Small intestine (tissue), 7 donors: Measurements from ENCODE around the gene AGO3. TPM values are rescaled to one million over a fixed set of nuclear protein-coding genes. Genes with fewer than 3 reads are reported as not detected.
"Not testable (repeated sequence)": the region's sequence is repeated elsewhere in the genome, so short reads cannot be mapped to it uniquely, and the experiment has no call there.

Experiments used
- DNase-seq, 2 donors: peaks; one replicate each; pipeline versions ENCODE4 v3.0.0 to v3.0.0-alpha.2; 2013
- FAIRE-seq: peaks from 2 replicates; lab custom pipeline; 2012; peaks lifted over from hg19 to GRCh38; lab: Jason Lieb, UNC
- H3K27ac ChIP-seq, 3 donors: one replicate each; pipeline ENCODE4 v1.5.1; 2013; ENCODE audit warnings: low read length in 2 of 3, mild to moderate bottlenecking in 2 of 3, control low read depth in 1 of 3, inconsistent platforms in 1 of 3, low read depth in 1 of 3, moderate library complexity in 1 of 3
- H3K27me3 ChIP-seq, 3 donors: one replicate each; pipeline ENCODE4 v1.6.1; 2013; ENCODE audit warnings: low read length in 3 of 3, inconsistent platforms in 1 of 3; ENCODE audit not compliant: control insufficient read depth in 3 of 3, insufficient read depth in 3 of 3
- H3K36me3 ChIP-seq, 3 donors: one replicate each; pipeline ENCODE4 v1.6.1; 2013; ENCODE audit warnings: low read length in 3 of 3, inconsistent platforms in 1 of 3, low read depth in 1 of 3, mild to moderate bottlenecking in 1 of 3, moderate library complexity in 1 of 3; ENCODE audit not compliant: control insufficient read depth in 3 of 3, insufficient read depth in 2 of 3
- H3K4me1 ChIP-seq, 3 donors: one replicate each; pipeline ENCODE4 v1.6.1; 2013; ENCODE audit warnings: low read length in 2 of 3, inconsistent platforms in 1 of 3, low read depth in 1 of 3, mild to moderate bottlenecking in 1 of 3, moderate library complexity in 1 of 3; ENCODE audit not compliant: control insufficient read depth in 3 of 3, insufficient read depth in 2 of 3
- H3K4me3 ChIP-seq, 3 donors: one replicate each; pipeline ENCODE4 v1.5.1; 2013; ENCODE audit warnings: low read length in 3 of 3, control low read depth in 1 of 3, inconsistent platforms in 1 of 3, low read depth in 1 of 3, mild to moderate bottlenecking in 1 of 3, moderate library complexity in 1 of 3
- H3K9me3 ChIP-seq, 2 donors: one replicate each; pipeline ENCODE4 v1.6.1; 2013; ENCODE audit warnings: low read depth in 1 of 2, low read length in 1 of 2; ENCODE audit not compliant: control insufficient read depth in 2 of 2, insufficient read depth in 1 of 2
- WGBS, 3 donors: extraction: QIAGEN DNeasy Blood & Tissue Kit; methylation state at CpG; one replicate each; pipeline ENCODE4 v1.1.7; 2013; 5-methylcytosine and 5-hydroxymethylcytosine counted together
- polyA plus RNA-seq, 4 donors: library from polyadenylated mRNA; stranded (reverse) in 3 of 4; unstranded in 1 of 4; fragments of 200-250 nt in 3 of 4; fragments of 120-200 nt in 1 of 4; gene quantifications; one replicate each; pipeline versions ENCODE4 v1.2.1 to v1.2.3, GENCODE V29; 2013
- donor health status: healthy with polysubstance abuse.
- donor health status: control.
- donor health status: control.
- donor health status: Bipolar disorder and iron deficiency.
- donor health status: healthy.

The AGO3 gene
- polyA plus RNA-seq, 4 donors, result 0.89 to 10.0 (median 2.4) TPM

DNA sequence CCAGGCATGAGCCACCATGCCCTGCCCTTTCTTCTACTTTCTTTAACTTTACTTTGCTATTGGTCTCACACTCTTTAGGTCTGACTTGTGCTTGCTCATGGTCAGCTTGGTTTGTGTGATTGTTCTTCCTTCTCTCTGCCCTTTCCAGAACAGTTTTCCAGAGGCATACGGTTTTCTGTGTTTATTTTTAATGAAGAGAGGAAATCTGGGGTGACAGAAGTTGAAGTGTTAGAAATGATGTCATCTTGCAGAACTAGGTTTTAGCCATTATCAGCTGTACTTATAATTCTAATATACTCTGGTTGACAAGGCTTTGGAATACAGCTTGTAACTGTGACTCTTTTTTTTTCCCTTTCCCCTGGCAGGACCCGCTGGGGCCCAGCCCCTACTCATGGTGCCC is 14.4 kb downstream of the AGO3 start:
- FAIRE-seq (no peak), DNase-seq (no peak)

GRCh38 chr1:35947547-35947946 is 16.6 kb downstream of the AGO3 start:
- Histone ChIP-seq H3K9me3 (no peaks in the 10 kb centered on the region), H3K4me1 (peaks cover 0 to 6% (median 0%) of the 10 kb centered on the region in 3 donors), H3K36me3 (peaks cover 2 to 15% (median 4%) of the 10 kb centered on the region in 3 donors), H3K27ac (no peak overlapping the region), H3K4me3 (no peak overlapping the region), H3K27me3 (no peaks in the 10 kb centered on the region)
- WGBS, 3 donors, result 83 to 93% (median 88%) methylated on average over 2 of the region's 2 CpGs
- DNase-seq, result no peak
- FAIRE-seq, result no peak

More for the DNA sequence above, 14.4 kb downstream of the AGO3 start:
- Histone ChIP-seq H3K27me3 (no peaks in the 10 kb centered on the region), H3K4me3 (no peak overlapping the region), H3K27ac (no peak overlapping the region), H3K36me3 (peaks cover 0 to 5% (median 4%) of the 10 kb centered on the region in 3 donors), H3K4me1 (peaks cover 0 to 6% (median 0%) of the 10 kb centered on the region in 3 donors), H3K9me3 (no peaks in the 10 kb centered on the region)
- 56 to 81% (median 79%) methylated on average over 2 of the region's 2 CpGs for WGBS, 3 donors

DNA sequence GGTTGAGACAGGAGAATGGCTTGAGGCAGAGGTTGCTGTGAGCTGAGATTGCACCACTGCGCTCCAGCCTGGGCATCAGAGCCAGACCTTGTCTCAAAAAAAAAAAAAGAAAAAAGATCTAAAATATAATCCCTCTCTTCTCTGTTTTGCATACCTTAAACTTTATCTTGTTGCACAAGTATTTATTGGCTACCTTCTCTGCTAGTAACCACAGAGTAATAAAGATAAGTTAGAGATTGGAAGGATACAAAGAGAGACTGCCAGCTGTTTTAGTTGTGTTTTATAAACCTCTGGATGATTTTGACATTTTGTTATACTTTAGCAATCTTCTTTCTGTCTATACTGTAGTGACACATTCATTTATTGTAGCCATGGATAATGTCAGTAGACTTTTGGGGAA is 27.7 kb downstream of the AGO3 start:
- no peaks in the 10 kb centered on the region for H3K9me3 ChIP-seq
- WGBS, 3 donors, result 26 to 75% (median 63%) methylated on average over 1 of the region's 1 CpG
- FAIRE-seq (no peak), DNase-seq (peak in 1 of 2 donors; percentile 9)
- no peaks in the 10 kb centered on the region for H3K4me1 ChIP-seq
- no peak overlapping the region for H3K27ac ChIP-seq
- H3K27me3 ChIP-seq, result no peaks in the 10 kb centered on the region
- peaks cover 0 to 13% (median 0%) of the 10 kb centered on the region in 3 donors for H3K36me3 ChIP-seq
- no peak overlapping the region for H3K4me3 ChIP-seq

DNA sequence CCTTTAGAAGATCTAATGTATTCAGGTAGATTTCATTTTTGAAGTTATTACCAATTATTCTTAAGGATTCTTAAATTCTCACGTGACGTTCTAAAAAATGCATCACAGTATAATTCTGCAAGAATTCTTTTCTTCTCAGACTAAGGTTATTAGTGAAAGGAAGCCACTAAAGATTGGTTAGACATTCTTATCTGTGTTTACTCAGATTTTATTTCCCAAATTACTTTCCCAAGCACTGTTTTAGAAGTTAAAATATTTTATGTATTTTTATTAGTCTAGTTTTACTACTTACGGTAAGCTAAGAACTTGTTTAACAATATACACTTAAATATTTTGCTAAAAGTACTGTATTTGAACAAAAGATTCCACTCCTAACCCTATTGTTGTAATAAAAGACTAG is 28.4 kb downstream of the AGO3 start:
- FAIRE-seq, result no peak
- Histone ChIP-seq H3K9me3 (no peaks in the 10 kb centered on the region), H3K36me3 (peaks cover 0 to 12% (median 0%) of the 10 kb centered on the region in 3 donors), H3K4me3 (no peak overlapping the region), H3K27ac (no peak overlapping the region), H3K4me1 (no peaks in the 10 kb centered on the region), H3K27me3 (no peaks in the 10 kb centered on the region)
- WGBS, 3 donors, result 70 to 76% (median 74%) methylated on average over 3 of the region's 3 CpGs
- DNase-seq, result no peak

GRCh38 chr1:35962952-35963351 is 32.0 kb downstream of the AGO3 start:
- Histone ChIP-seq H3K4me1 (no peaks in the 10 kb centered on the region), H3K27me3 (no peaks in the 10 kb centered on the region), H3K9me3 (no peaks in the 10 kb centered on the region), H3K36me3 (no peaks in the 10 kb centered on the region), H3K4me3 (no peak overlapping the region), H3K27ac (no peak overlapping the region)
- DNase-seq (no peak), FAIRE-seq (no peak)
- 91 to 98% (median 96%) methylated on average over 2 of the region's 2 CpGs for WGBS, 3 donors

DNA sequence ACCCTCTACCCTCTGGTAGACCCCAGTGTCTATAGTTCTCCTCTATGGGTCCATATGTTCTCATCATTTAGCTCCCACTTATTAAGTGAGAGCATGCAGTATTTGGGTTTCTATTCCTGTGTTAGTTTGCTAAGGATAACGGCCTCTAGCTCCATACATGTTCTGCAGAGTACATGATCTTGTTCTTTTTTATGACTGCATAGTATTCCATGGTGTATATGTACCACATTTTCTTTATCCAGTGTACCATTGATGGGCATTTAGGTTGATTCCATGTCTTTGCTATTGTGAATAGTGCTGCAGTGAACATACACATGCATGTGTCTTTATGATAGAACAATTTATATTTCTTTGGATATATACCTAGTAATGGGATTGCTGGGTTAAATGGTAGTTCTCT is 33.4 kb downstream of the AGO3 start:
- H3K9me3 ChIP-seq, H3K4me3 ChIP-seq, FAIRE-seq, H3K27me3 ChIP-seq, H3K27ac ChIP-seq, H3K36me3 ChIP-seq, H3K4me1 ChIP-seq, DNase-seq: not testable (repeated sequence)
- 92 to 100% (median 96%) methylated on average over 1 of the region's 1 CpG for WGBS, 3 donors

GRCh38 chr1:35968396-35968795 is 37.5 kb downstream of the AGO3 start:
- Histone ChIP-seq H3K4me3 (no peak overlapping the region), H3K4me1 (no peaks in the 10 kb centered on the region), H3K36me3 (peaks cover 0 to 14% (median 3%) of the 10 kb centered on the region in 3 donors), H3K27me3 (no peaks in the 10 kb centered on the region), H3K27ac (no peak overlapping the region), H3K9me3 (no peaks in the 10 kb centered on the region)
- WGBS, 3 donors, result 97 to 100% (median 100%) methylated on average over 1 of the region's 1 CpG
- no peak for FAIRE-seq
- no peak for DNase-seq

DNA sequence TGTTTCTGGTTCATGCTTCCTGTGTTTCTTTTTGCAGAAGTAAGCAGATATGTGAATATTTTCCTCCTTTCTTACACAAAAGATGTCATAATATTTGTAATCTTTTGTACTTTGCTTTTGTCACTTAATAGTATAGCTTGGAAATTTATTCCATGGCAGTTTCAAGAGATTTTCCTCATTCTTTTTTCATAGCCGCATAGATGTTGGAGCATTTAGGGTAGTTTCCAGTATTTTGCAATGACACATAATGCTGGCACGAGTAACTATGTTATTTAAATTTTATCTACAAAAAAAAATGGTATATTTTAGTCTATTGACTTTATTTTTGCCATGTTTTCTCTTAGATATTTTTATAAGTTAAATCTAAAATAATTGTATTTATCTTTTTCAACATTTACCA is 40.7 kb downstream of the AGO3 start:
- H3K27me3 ChIP-seq, result no peaks in the 10 kb centered on the region
- no peak for DNase-seq
- H3K36me3 ChIP-seq, result peaks cover 0 to 18% (median 3%) of the 10 kb centered on the region in 3 donors
- H3K9me3 ChIP-seq, result no peaks in the 10 kb centered on the region
- no peak overlapping the region for H3K27ac ChIP-seq
- WGBS, 3 donors, result 95 to 99% (median 96%) methylated on average over 2 of the region's 2 CpGs
- no peaks in the 10 kb centered on the region for H3K4me1 ChIP-seq
- FAIRE-seq, result no peak
- no peak overlapping the region for H3K4me3 ChIP-seq

DNA sequence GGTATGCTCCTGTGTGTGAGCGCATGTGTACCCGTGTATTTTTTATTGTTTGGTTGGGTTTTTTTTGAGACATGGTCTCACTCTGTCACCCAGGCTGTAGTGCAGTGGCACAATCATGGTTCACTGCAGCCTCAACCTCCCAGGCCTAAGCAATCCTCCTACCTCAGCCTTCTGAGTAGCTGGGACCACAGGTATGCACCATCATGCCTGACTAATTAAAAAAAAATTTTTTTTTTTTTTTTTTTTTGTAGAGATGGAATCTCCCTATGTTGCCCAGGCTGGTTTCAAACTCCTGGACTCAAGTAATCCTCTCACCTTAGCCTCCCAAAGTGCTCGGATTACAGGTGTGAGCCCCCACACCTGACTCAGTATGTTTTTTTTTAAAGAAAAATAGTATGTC is 41.7 kb downstream of the AGO3 start:
- FAIRE-seq, H3K4me1 ChIP-seq, H3K27ac ChIP-seq, H3K27me3 ChIP-seq, H3K9me3 ChIP-seq, DNase-seq, H3K4me3 ChIP-seq: not testable (repeated sequence)
- peaks cover 0 to 22% (median 3%) of the 10 kb centered on the region in 3 donors for H3K36me3 ChIP-seq
- 96 to 98% (median 97%) methylated on average over 3 of the region's 3 CpGs for WGBS, 3 donors
